ENCODE data around the gene TRAF2. TPM values are rescaled to one million over a fixed set of nuclear protein-coding genes. Genes with fewer than 3 reads are reported as not detected.
A peak's percentile ranks its signal among the peaks of the same experiment; 100 is the strongest.

The TRAF2 gene
- total and polyA plus RNA-seq, 2 of the 8 experiments (the other 6 are each of a cell fraction or from before 2014, with no cell fraction given) = 26.9 to 50.2 TPM

GRCh38 chr9:136961279-136962065 is 75.2 kb downstream of the TRAF2 start:
- H2BK12ac ChIP-seq (ENCODE audit: low read depth, low read length) = peak overlapping the region; percentile 60; the same call in 1 of the 2 replicates
- no peaks in the 10 kb centered on the region for H3K79me2 ChIP-seq (ENCODE audit: control insufficient read depth in 1 of 2, insufficient read depth in 2 of 2, low read length in 2 of 2)
- FAIRE-seq = no peak
- no peaks in the 10 kb centered on the region for H3K9me3 ChIP-seq (ENCODE audit: insufficient read depth in 2 of 2, low read depth in 1 of 2, low read length in 1 of 2)
- H3K14ac ChIP-seq (ENCODE audit: insufficient read length) = no peak overlapping the region
- H4K5ac ChIP-seq (ENCODE audit: insufficient read length, low read depth, low read length) = no peak overlapping the region
- H2BK20ac ChIP-seq (ENCODE audit: low read length) = no peak overlapping the region; the same call in 1 of the 2 replicates
- H4K91ac ChIP-seq (replicated peaks; ENCODE audit: insufficient read length, low read length) = no peak overlapping the region
- ChIA-PET POLR2A (ENCODE audit: partially characterized antibody) (interaction anchor here (1.5 kb wide), 1 partner anchor 23 kb away, joined by 3 read pairs; no protein-coding TSS in a partner anchor), CTCF (ENCODE audit: partially characterized antibody) (interaction anchor here (1.3 to 5.6 kb wide), 4 partner anchors 13 to 74 kb away, joined by 6 to 32 read pairs (median 20); partner anchors contain the start of gene PTGDS)
- no peaks in the 10 kb centered on the region; the same call in 1 of the 2 replicates for H3K79me1 ChIP-seq (ENCODE audit: low read depth, low read length)
- no peak overlapping the region for H3K18ac ChIP-seq (ENCODE audit: extremely low read depth, low read length)
- no peak for DNase-seq (ENCODE audit: low read depth in 1 of 2, low spot score in 2 of 2)
- TF ChIP-seq GTF2F1 (IDR thresholded peaks at IDR 0.05; ENCODE audit: borderline replicate concordance, low read depth, low read length) = no peak
- TF ChIP-seq ATF3 (IDR thresholded peaks at IDR 0.05; ENCODE audit: insufficient read depth, low read depth, low read length) = no peak
- TF ChIP-seq SRF (IDR thresholded peaks at IDR 0.05; ENCODE audit: low read depth, low read length) = no peak
- TF ChIP-seq NRF1 (IDR thresholded peaks at IDR 0.05; ENCODE audit: low read depth, low read length) = no peak
- no peaks in the 10 kb centered on the region for H3K27me3 ChIP-seq (replicated peaks in 1 of 4; ENCODE audit: control insufficient read depth in 3 of 4, extremely low read depth in 1 of 4, insufficient read depth in 3 of 4, low read length in 3 of 4)
- no peak overlapping the region for H2BK5ac ChIP-seq (ENCODE audit: low read depth, low read length)
- no peak overlapping the region for H2BK15ac ChIP-seq (ENCODE audit: low read length)
- peaks cover 0 to 4% of the 10 kb centered on the region in 2 experiments for H4K20me1 ChIP-seq (replicated peaks in 1 of 2; ENCODE audit: control insufficient read depth in 1 of 2, insufficient read depth in 2 of 2, low read length in 2 of 2)
- H3K4ac ChIP-seq (replicated peaks; ENCODE audit: insufficient read length, low read depth, low read length) = no peak overlapping the region
- no peak overlapping the region for H3K27ac ChIP-seq (ENCODE audit: low read depth, low read length)
- peaks cover 0 to 9% (median 5%) of the 10 kb centered on the region in 4 experiments; a peak in 5 of 7 replicates for H3K4me1 ChIP-seq (replicated peaks in 1 of 4; ENCODE audit: control insufficient read depth in 3 of 4, insufficient read depth in 4 of 4, low read length in 3 of 4)
- H3K56ac ChIP-seq (replicated peaks; ENCODE audit: insufficient read length, low read depth, low read length) = no peak overlapping the region
- H3K23ac ChIP-seq (ENCODE audit: insufficient read length) = no peak overlapping the region
- no peak overlapping the region for H2AK5ac ChIP-seq (ENCODE audit: low read depth, low read length)
- 89% methylated on average over 21 of the region's 23 CpGs; no CpG with 5 or more reads in 1 of the 2 experiments for WGBS, 2 experiments (ENCODE audit: extremely low coverage in 1 of 2, insufficient coverage in 1 of 2, insufficient read length in 1 of 2, insufficient replicate concordance in 2 of 2, low coverage in 1 of 2, low lambda C conversion rate in 2 of 2, missing lambda C conversion rate in 1 of 2)
- no peak overlapping the region for H2AFZ ChIP-seq (ENCODE audit: low read length)
- H3K4me3 ChIP-seq (ENCODE audit: extremely low read depth in 1 of 4, insufficient read depth in 2 of 4, low read depth in 3 of 4, low read length in 4 of 4) = no peak overlapping the region
- H4K8ac ChIP-seq (ENCODE audit: extremely low read depth, insufficient read depth, low read length) = no peak overlapping the region
- H3K36me3 ChIP-seq (ENCODE audit: control insufficient read depth in 2 of 4, insufficient read depth in 4 of 4, low read length in 3 of 4) = no peaks in the 10 kb centered on the region
- H3K4me2 ChIP-seq (ENCODE audit: insufficient read depth in 1 of 2, low read depth in 2 of 2, low read length in 2 of 2) = no peak overlapping the region
- no peak overlapping the region for H2BK120ac ChIP-seq (replicated peaks; ENCODE audit: low read depth, low read length)
- H3K9ac ChIP-seq (replicated peaks in 1 of 4; ENCODE audit: extremely low read depth in 1 of 4, low read depth in 3 of 4, low read length in 3 of 4) = no peak overlapping the region
- H3K23me2 ChIP-seq (ENCODE audit: low read depth, low read length) = peaks cover 11% of the 10 kb centered on the region; the same call in 1 of the 2 replicates

All from H1 (cell line).